GM18870 (cell line): ENCODE results near the gene RAB42.
"Not testable (repeated sequence)": the region's sequence is repeated elsewhere in the genome, so short reads cannot be mapped to it uniquely, and the experiment has no call there.

ENCODE experiments used
- ATAC-seq: cut with Tn5 transposase; IDR thresholded peaks from one replicate; pipeline ENCODE4 v1.9.1; 2021; ENCODE audit warnings: moderate library complexity; ENCODE audit not compliant: unreplicated experiment

Gene RAB42

GRCh38 chr1:28591708-28592320 lies at the start of gene RAB42:
RAB42 (plus strand) TSS chr1:28592265; CDS start chr1:28592512, 247 bp downstream.
- no peak for ATAC-seq

- ATAC-seq = no peak
Observed at GRCh38 chr1:28545246-28545628, 46.8 kb upstream of the RAB42 start.

- ATAC-seq = no peak
Observed at GRCh38 chr1:28548318-28548717, 43.7 kb upstream of the RAB42 start.

- no peak for ATAC-seq
Observed at GRCh38 chr1:28551381-28551780, 40.7 kb upstream of the RAB42 start.

GRCh38 chr1:28552758-28553663 lies 39.1 kb upstream of the RAB42 start, which contains the start of gene TRNAU1AP:
TRNAU1AP (plus strand) TSS chr1:28553085; CDS start chr1:28553111, 26 bp downstream.
- peak; percentile 83 for ATAC-seq

GRCh38 chr1:28560886-28561285 lies 31.2 kb upstream of the RAB42 start:
- no peak for ATAC-seq

GRCh38 chr1:28564310-28564709 lies 27.8 kb upstream of the RAB42 start:
- ATAC-seq = no peak

GRCh38 chr1:28565040-28565439 lies 27.0 kb upstream of the RAB42 start:
- ATAC-seq = no peak

GRCh38 chr1:28565726-28566125 lies 26.3 kb upstream of the RAB42 start:
- ATAC-seq = no peak

- ATAC-seq = no peak
Observed at GRCh38 chr1:28566931-28567330, 25.1 kb upstream of the RAB42 start.

GRCh38 chr1:28571911-28572310 lies 20.2 kb upstream of the RAB42 start:
- no peak for ATAC-seq

GRCh38 chr1:28572891-28573290 lies 19.2 kb upstream of the RAB42 start:
- not testable (repeated sequence) for ATAC-seq

- ATAC-seq = no peak
Observed at GRCh38 chr1:28573564-28573963, 18.5 kb upstream of the RAB42 start.

- ATAC-seq = no peak
Observed at GRCh38 chr1:28577052-28577678, 14.9 kb upstream of the RAB42 start.

GRCh38 chr1:28577738-28578536 lies 14.1 kb upstream of the RAB42 start:
- no peak for ATAC-seq

GRCh38 chr1:28578696-28579218 lies 13.3 kb upstream of the RAB42 start:
- no peak for ATAC-seq

GRCh38 chr1:28579401-28579800 lies 12.7 kb upstream of the RAB42 start:
- no peak for ATAC-seq

GRCh38 chr1:28580722-28581530 lies 11.1 kb upstream of the RAB42 start:
- peak; percentile 6 for ATAC-seq

GRCh38 chr1:28581531-28582247 lies 10.4 kb upstream of the RAB42 start:
- peak; percentile 68 for ATAC-seq
